DMS53 treated with DMSO at 0.1 percent for 48 hours (cell line): ENCODE results near the gene CCDC12.

ENCODE experiments used
- DNase-seq: peaks from one replicate; lab custom pipeline; 2025; ENCODE audit not compliant: unreplicated experiment; lab: John Stamatoyannopoulos, UW

Gene CCDC12

GRCh38 chr3:46958467-46959160, 17.9 kb downstream of the CCDC12 start:
- DNase-seq: no peak

- DNase-seq: no peak
Observed at GRCh38 chr3:46957092-46957820, 19.3 kb downstream of the CCDC12 start.

GRCh38 chr3:46955801-46956259, 20.7 kb downstream of the CCDC12 start:
- DNase-seq: no peak

GRCh38 chr3:46955157-46955556, 21.4 kb downstream of the CCDC12 start:
- DNase-seq: no peak

GRCh38 chr3:46954178-46954577, 22.4 kb downstream of the CCDC12 start:
- no peak for DNase-seq

GRCh38 chr3:46953234-46954010, 23.1 kb downstream of the CCDC12 start:
- no peak for DNase-seq

GRCh38 chr3:46952813-46953212, 23.7 kb downstream of the CCDC12 start:
- DNase-seq: no peak

GRCh38 chr3:46950650-46951241, 25.8 kb downstream of the CCDC12 start:
- no peak for DNase-seq

GRCh38 chr3:46950177-46950576, 26.4 kb downstream of the CCDC12 start:
- no peak for DNase-seq

GRCh38 chr3:46948830-46949671, 27.5 kb downstream of the CCDC12 start:
- DNase-seq: peak; percentile 5

- peak; percentile 47 for DNase-seq
Observed at GRCh38 chr3:46947981-46948791, 28.4 kb downstream of the CCDC12 start.

- DNase-seq: no peak
Observed at GRCh38 chr3:46947546-46947901, 29.0 kb downstream of the CCDC12 start.

- no peak for DNase-seq
Observed at GRCh38 chr3:46946856-46947545, 29.5 kb downstream of the CCDC12 start.

GRCh38 chr3:46946416-46946815, 30.1 kb downstream of the CCDC12 start:
- DNase-seq: no peak

GRCh38 chr3:46944191-46944590, 32.4 kb downstream of the CCDC12 start:
- no peak for DNase-seq

- DNase-seq: peak; percentile 50
Observed at GRCh38 chr3:46943237-46944187, 33.0 kb downstream of the CCDC12 start.

GRCh38 chr3:46942481-46943236, 33.9 kb downstream of the CCDC12 start:
- no peak for DNase-seq
